Frontal cortex (tissue), 4 donors: ENCODE results near the gene BID. TPM values are rescaled to one million over a fixed set of nuclear protein-coding genes. Genes with fewer than 3 reads are reported as not detected.

ENCODE experiments used
- DNase-seq, 2 donors: peaks; one replicate each; pipeline ENCODE4 v3.0.0; 2012; ENCODE audit warnings: low spot score in 2 of 2
- FAIRE-seq: peaks from 2 replicates; lab custom pipeline; 2012; peaks lifted over from hg19 to GRCh38; lab: Jason Lieb, UNC
- total RNA-seq: library from RNA; depleted of rRNA; stranded (reverse); fragments of >200 nt; gene quantifications from one replicate; pipeline ENCODE4 v1.2.3, GENCODE V29; 2014
- donor health status: control.
- donor health status: control.
- donor health status: control.

Gene BID
- total RNA-seq, 1 donor from 2014 or later, result 39.9 TPM

- DNase-seq, result no peak
- no peak for FAIRE-seq
Observed at GRCh38 chr22:17743661-17744411, 30.4 kb downstream of the BID start.

DNA sequence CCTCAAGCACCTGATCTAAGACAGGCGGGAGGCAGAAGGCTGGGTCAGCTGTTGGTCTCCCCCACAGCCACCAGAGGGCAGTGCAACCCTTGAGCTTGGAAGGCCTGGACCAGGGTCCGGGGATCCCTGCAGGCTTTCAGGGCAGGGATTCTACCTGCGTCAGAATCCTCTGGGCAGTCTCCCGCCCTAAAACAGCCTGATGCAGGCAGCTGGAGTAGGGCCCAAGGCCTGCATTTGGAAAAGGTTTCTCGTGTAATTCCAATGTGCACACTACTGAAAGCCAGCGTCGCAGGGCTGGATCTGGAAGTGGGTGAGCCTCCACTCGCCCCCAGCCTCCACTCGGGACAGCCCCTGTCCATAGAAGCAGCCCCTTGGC is 31.8 kb downstream of the BID start:
- no peak for FAIRE-seq

DNA sequence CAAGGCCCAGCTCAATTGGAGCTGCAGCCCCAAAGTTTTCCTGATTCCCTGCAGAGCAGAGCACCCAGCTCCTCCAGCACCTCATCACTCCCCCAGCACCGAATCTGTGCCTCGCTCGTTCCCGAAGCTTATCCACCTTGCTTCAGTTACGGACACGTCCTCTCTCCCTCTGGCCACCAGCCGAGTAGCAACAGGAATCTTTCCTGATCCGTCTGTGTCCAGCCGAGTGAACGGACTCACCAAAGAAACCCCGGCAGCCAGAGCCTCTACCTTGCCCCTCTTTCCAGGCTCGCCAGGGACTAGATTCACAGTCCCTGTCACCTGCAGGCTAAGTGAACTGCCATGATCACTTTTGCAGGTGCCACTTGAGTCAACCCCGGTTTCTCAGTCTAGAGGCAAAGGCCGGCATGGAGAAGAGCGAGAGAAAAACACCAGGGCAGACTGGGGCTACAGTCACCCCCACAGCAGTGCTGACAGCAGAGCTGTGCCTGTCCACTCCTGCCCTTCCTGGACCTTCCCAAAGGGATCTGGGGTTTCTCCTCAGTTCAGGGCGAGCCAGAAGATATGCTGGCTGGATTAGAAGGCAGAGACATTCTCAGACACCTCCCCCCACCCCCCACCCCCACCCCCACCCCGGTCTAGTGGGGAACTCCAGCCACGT is 32.3 kb downstream of the BID start:
- DNase-seq (no peak), FAIRE-seq (no peak)

More for the DNA sequence above, 31.8 kb downstream of the BID start:
- peak; percentile 72 to 84 for DNase-seq

DNA sequence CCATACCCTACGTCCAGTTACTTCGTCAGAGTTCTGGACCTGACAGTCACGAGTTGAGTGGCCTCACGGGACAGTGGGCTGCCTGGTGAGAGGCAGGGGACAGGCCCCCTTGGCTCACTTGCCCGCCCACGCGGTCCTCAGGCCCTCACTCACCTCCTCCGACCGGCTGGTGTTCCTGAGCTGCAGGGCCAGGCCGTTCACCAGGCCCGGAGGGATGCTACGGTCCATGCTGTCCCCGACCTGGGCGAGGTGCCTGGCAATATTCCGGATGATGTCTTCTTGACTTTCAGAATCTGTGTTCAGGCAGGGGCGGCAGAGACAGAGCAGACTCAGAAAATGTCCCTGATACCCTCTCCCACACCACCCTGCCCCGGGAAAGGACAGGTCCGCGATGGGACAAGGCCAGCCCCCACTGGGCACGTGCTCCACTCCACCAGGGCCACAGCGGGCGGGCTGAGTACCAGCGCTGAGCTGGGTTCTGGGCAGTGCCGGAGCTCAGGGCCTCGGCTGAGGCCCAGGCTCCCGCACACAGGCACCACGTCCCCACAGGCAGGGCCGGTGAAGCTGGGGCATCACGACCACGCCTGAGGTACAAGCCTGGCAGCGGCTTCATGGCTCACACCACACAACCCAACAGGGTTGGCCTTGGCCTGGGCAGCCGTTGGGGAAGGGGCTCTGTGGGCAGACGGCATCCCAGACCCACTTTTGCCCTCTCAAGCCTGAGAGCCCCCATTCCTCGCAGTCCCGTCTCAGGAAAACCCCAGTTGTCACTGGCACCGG is 34.9 kb downstream of the BID start:
- DNase-seq, result no peak

DNA sequence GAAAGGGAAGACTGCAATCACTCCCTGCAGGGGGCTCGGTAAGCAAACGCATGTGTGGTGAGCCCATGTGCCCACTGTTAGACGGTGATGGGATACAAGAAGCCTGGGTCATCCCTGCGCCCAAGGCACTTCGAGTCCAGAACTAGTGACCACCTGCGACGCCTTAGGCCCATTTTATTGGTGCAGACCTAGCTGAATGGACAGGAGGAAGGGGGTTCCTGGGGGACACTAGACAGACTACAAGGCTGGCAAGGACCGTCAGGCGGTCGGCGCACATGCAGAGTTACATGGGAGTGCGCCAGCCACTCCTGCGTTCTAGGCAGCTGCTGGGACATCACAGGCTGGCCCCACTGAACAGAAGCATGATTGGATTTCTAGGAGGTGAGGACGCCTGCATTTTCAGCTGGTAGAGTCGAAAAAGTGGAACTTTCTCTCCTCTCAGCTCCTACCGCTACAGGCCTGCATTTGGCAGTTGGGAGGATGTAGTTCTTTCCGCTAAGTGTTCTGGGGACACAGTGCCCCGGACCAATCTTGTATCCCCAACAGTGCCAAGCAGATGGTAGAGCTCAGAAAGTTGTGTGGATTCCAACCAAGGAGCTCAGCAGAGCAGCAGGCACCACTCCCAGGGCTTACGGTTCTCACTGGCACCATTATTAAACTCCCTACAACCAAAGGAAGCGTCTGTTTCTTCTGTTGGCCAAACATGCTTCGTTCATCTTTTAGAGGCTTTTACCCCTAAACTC is 35.7 kb downstream of the BID start:
- DNase-seq (no peak), FAIRE-seq (no peak)

More for the DNA sequence above, 34.9 kb downstream of the BID start:
- FAIRE-seq, result no peak

- FAIRE-seq, result no peak
- DNase-seq, result no peak
Observed at GRCh38 chr22:17734187-17734586, 40.1 kb downstream of the BID start.

GRCh38 chr22:17733466-17733865 is 40.8 kb downstream of the BID start:
- FAIRE-seq (no peak), DNase-seq (no peak)

- DNase-seq (no peak), FAIRE-seq (no peak)
Observed at GRCh38 chr22:17732251-17732854, 41.9 kb downstream of the BID start.

- DNase-seq (no peak), FAIRE-seq (no peak)
Observed at GRCh38 chr22:17729561-17729960, 44.7 kb downstream of the BID start.

GRCh38 chr22:17728786-17729185 is 45.5 kb downstream of the BID start:
- peak; percentile 43 for FAIRE-seq
- DNase-seq, result no peak

- DNase-seq (no peak), FAIRE-seq (no peak)
Observed at GRCh38 chr22:17726928-17727897, 47.1 kb downstream of the BID start.

DNA sequence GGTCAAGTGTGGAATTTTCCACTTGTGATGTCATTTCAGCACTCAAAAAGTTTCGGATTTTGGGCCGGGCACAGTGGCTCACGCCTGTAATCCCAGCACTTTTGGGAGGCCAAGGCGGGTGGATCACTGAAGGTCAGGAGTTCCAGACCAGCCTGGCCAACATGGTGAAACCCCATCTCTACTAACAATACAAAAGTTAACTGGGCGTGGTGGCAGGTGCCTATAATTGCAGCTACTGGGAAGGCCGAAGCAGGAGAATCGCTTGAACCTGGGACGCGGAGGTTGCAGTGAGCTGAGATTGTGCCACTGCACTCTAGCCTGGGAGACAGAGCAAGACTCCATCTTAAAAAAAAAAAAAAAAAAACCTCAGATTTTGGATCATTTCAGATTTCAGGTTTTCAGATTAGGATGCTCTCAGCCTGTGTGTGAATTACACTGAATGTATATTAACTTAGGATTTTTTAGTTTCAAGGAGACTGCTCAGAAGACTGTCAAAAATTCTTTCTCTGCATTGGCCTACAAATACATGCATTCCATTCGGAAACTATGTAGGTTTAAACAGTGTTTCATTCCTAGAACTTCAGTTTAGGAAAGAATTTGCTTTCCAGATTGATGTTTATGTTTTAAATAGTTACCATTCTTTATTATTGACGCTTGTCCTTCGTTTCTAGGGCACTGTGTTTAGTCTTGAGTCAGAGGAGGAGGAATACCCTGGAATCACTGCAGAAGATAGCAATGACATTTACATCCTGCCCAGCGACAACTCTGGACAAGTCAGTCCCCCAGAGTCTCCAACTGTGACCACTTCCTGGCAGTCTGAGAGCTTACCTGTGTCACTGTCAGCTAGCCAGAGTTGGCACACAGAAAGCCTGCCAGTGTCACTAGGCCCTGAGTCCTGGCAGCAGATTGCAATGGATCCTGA is 48.0 kb downstream of the BID start:
- DNase-seq (no peak), FAIRE-seq (no peak)

GRCh38 chr22:17725500-17725796 is 48.8 kb downstream of the BID start:
- DNase-seq (no peak), FAIRE-seq (no peak)

- FAIRE-seq, result no peak
- no peak for DNase-seq
Observed at GRCh38 chr22:17724678-17725499, 49.4 kb downstream of the BID start.

DNA sequence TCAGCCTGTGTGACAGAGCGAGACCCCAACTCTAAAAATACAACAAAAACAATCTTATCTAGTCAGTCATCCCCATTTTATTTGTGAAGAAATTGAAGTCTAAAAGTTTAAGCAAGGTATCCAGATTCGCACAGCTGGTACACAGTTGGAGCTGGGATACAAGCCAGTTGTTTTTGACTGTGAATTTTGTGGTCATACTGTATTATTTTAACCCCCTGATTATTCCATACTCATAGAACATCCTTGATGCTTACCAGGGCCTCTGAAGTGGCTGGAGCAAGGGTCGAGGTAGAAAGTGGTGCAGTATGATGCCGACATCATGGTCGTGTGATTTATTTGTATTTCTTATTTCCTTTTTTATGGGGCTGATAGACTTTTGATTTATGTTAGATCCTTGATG is 50.0 kb downstream of the BID start:
- FAIRE-seq, result no peak
- no peak for DNase-seq

GRCh38 chr22:17719911-17720310 is 54.4 kb downstream of the BID start:
- FAIRE-seq (no peak), DNase-seq (no peak)

GRCh38 chr22:17717708-17718107 is 56.6 kb downstream of the BID start:
- no peak for FAIRE-seq
- no peak for DNase-seq
